MM.1S (cell line): ENCODE measurements around the gene SAGE1.

ENCODE experiments used
- DNase-seq: peaks from one replicate; pipeline ENCODE4 v3.0.0-alpha.2; 2015
- H2AFZ ChIP-seq: fragments of 300-600 bp; sonication (generic); 2 replicates; pipeline ENCODE4 v1.6.0; 2016; ENCODE audit warnings: antibody characterized with exemption, low read length
- H3F3A ChIP-seq: fragments of 300-600 bp; sonication (generic); 2 replicates; pipeline ENCODE4 v1.6.1; 2016; ENCODE audit warnings: mild to moderate bottlenecking, antibody characterized with exemption, low read length, moderate library complexity, mixed read lengths; ENCODE audit not compliant: insufficient read depth
- H3K27ac ChIP-seq: fragments of 300-600 bp; sonication (generic); 2 replicates; pipeline ENCODE4 v1.5.1; 2016; ENCODE audit warnings: mild to moderate bottlenecking, low read length
- H3K27me3 ChIP-seq: fragments of 300-600 bp; sonication (generic); replicated peaks from 2 replicates; pipeline ENCODE4 v1.6.0; 2016; ENCODE audit warnings: low read length; ENCODE audit not compliant: insufficient read depth
- H3K36me3 ChIP-seq: fragments of 300-600 bp; sonication (generic); replicated peaks from 2 replicates; pipeline ENCODE4 v1.6.1; 2016; ENCODE audit warnings: mild to moderate bottlenecking, low read length, mixed read lengths; ENCODE audit not compliant: insufficient read depth
- H3K4me1 ChIP-seq: fragments of 300-600 bp; sonication (generic); 2 replicates; pipeline ENCODE4 v1.6.1; 2016; ENCODE audit warnings: low read length, mixed read lengths
- H3K4me2 ChIP-seq: fragments of 300-600 bp; sonication (generic); 2 replicates; pipeline ENCODE4 v1.6.0; 2016; ENCODE audit warnings: low read depth, low read length
- H3K4me3 ChIP-seq: fragments of 300-600 bp; sonication (generic); 2 replicates; pipeline ENCODE4 v1.5.1; 2016; ENCODE audit warnings: low read length, mixed read lengths
- H3K79me2 ChIP-seq: fragments of 300-600 bp; sonication (generic); 2 replicates; pipeline ENCODE4 v1.6.1; 2016; ENCODE audit warnings: mixed run types, low read length, mixed read lengths
- H3K9ac ChIP-seq: fragments of 300-600 bp; sonication (generic); 2 replicates; pipeline ENCODE4 v1.6.1; 2016; ENCODE audit warnings: low read length, mixed read lengths
- H3K9me2 ChIP-seq: fragments of 300-600 bp; sonication (generic); replicated peaks from 2 replicates; pipeline ENCODE4 v1.6.1; 2016; ENCODE audit warnings: mild to moderate bottlenecking, low read length, mixed read lengths; ENCODE audit not compliant: insufficient read depth
- H3K9me3 ChIP-seq: fragments of 300-600 bp; sonication (generic); replicated peaks from 2 replicates; pipeline ENCODE4 v1.6.1; 2016; ENCODE audit warnings: mild to moderate bottlenecking, low read length, mixed read lengths; ENCODE audit not compliant: insufficient read depth
- H4K20me1 ChIP-seq: fragments of 300-600 bp; sonication (generic); 2 replicates; pipeline ENCODE4 v1.6.1; 2016; ENCODE audit warnings: mild to moderate bottlenecking, low read length, moderate library complexity, mixed read lengths; ENCODE audit not compliant: insufficient read depth
- CTCF ChIP-seq: fragments of 300-600 bp; sonication (generic); IDR thresholded peaks from 2 replicates; pipeline ENCODE4 v1.5.1; 2016; ENCODE audit warnings: antibody characterized with exemption, low read length, mixed read lengths
- EZH2 ChIP-seq: fragments of 300-600 bp; sonication (generic); optimal IDR thresholded peaks from 2 replicates; pipeline ENCODE3; 2017; ENCODE audit warnings: low read depth, mild to moderate bottlenecking, antibody characterized with exemption, low read length, mixed read lengths
- EZH2phosphoT487 ChIP-seq: fragments of 300-600 bp; sonication (generic); IDR thresholded peaks from 2 replicates; pipeline ENCODE4 v1.6.1; 2018; ENCODE audit warnings: antibody characterized with exemption, low read length

The SAGE1 gene

GRCh38 chrX:135951291-135951690 is 57.8 kb downstream of the SAGE1 start:
- H3K36me3 ChIP-seq = no peaks in the 10 kb centered on the region
- no peaks in the 10 kb centered on the region for H3K9me2 ChIP-seq
- no peak overlapping the region for H3K4me2 ChIP-seq
- no peaks in the 10 kb centered on the region for H3K4me1 ChIP-seq
- no peaks in the 10 kb centered on the region for H3F3A ChIP-seq
- no peak overlapping the region for H3K27ac ChIP-seq
- no peak for DNase-seq
- no peak for TF ChIP-seq EZH2phosphoT487
- TF ChIP-seq CTCF = no peak
- no peak for TF ChIP-seq EZH2
- no peaks in the 10 kb centered on the region for H3K27me3 ChIP-seq
- no peaks in the 10 kb centered on the region for H4K20me1 ChIP-seq
- H3K79me2 ChIP-seq = no peaks in the 10 kb centered on the region
- no peak overlapping the region for H2AFZ ChIP-seq
- H3K9ac ChIP-seq = no peak overlapping the region
- no peaks in the 10 kb centered on the region for H3K9me3 ChIP-seq
- H3K4me3 ChIP-seq = no peak overlapping the region
